Breast epithelium (tissue), 4 donors: ENCODE results near the gene UTP3. TPM values are rescaled to one million over a fixed set of nuclear protein-coding genes. Genes with fewer than 3 reads are reported as not detected.
A peak's percentile ranks its signal among the peaks of the same experiment; 100 is the strongest.

Experiments used
- DNase-seq, 2 donors: peaks; one replicate each; pipeline ENCODE4 v3.0.0-alpha.2; 2019; ENCODE audit warnings: low spot score in 2 of 2
- H3K27ac ChIP-seq, 2 donors: fragments of 200-600 bp; sonication (generic) in 1 of 2; one replicate each; pipeline ENCODE4 v1.5.1; 2016 to 2019; ENCODE audit warnings: mild to moderate bottlenecking in 1 of 2
- H3K27me3 ChIP-seq, 2 donors: fragments of 200-600 bp; sonication (generic) in 1 of 2; one replicate each; pipeline versions ENCODE4 v1.5.1 to v1.6.0; 2017 to 2019; ENCODE audit warnings: control low read depth in 1 of 2, mild to moderate bottlenecking in 1 of 2
- H3K36me3 ChIP-seq: fragments of 200-600 bp; one replicate; pipeline ENCODE4 v1.5.1; 2019
- H3K4me1 ChIP-seq, 2 donors: fragments of 200-600 bp; sonication (generic); one replicate each; pipeline ENCODE4 v1.5.1; 2016 to 2019; ENCODE audit warnings: control low read depth in 1 of 2
- H3K4me3 ChIP-seq, 3 donors: fragments of 200-600 bp; sonication (generic); 1 replicate in 2 of 3; 2 replicates in 1 of 3; pipeline ENCODE4 v1.5.1; 2016 to 2019; ENCODE audit warnings: mild to moderate bottlenecking in 3 of 3, moderate library complexity in 2 of 3
- H3K9me3 ChIP-seq, 2 donors: fragments of 200-600 bp; sonication (generic) in 1 of 2; one replicate each; pipeline ENCODE4 v1.5.1; 2016 to 2019; ENCODE audit warnings: control low read depth in 1 of 2
- CTCF ChIP-seq, 3 donors: fragments of 450-650 bp; IDR thresholded peaks; one replicate each; pipeline ENCODE4 v1.5.1; 2016 to 2017; ENCODE audit warnings: antibody characterized with exemption in 3 of 3, mild to moderate bottlenecking in 3 of 3, moderate library complexity in 3 of 3
- POLR2A ChIP-seq: fragments of 450-650 bp; IDR thresholded peaks from one replicate; pipeline ENCODE4 v1.6.1; 2016; ENCODE audit warnings: antibody characterized with exemption, mild to moderate bottlenecking, moderate library complexity
- POLR2AphosphoS5 ChIP-seq, 3 donors: sonication (generic); formaldehyde crosslinking; IDR thresholded peaks; one replicate each; pipeline ENCODE4 v1.6.1; 2017; ENCODE audit warnings: antibody characterized with exemption in 3 of 3
- intact Hi-C: fragments of 100-400 bp; cut with DNase I; formaldehyde crosslinking; loops from one replicate; pipeline ENCODE4 v1.15.1; 2023; ENCODE audit warnings: low total_unique reads
- total RNA-seq, 3 donors: library from RNA; depleted of rRNA; stranded (reverse); fragments of >200 nt; gene quantifications; one replicate each; pipeline ENCODE4 v1.1.0, GENCODE V29; 2016

UTP3 gene
- total RNA-seq, 3 donors from 2014 or later: 18.9 to 22.0 (median 19.3) TPM

DNA sequence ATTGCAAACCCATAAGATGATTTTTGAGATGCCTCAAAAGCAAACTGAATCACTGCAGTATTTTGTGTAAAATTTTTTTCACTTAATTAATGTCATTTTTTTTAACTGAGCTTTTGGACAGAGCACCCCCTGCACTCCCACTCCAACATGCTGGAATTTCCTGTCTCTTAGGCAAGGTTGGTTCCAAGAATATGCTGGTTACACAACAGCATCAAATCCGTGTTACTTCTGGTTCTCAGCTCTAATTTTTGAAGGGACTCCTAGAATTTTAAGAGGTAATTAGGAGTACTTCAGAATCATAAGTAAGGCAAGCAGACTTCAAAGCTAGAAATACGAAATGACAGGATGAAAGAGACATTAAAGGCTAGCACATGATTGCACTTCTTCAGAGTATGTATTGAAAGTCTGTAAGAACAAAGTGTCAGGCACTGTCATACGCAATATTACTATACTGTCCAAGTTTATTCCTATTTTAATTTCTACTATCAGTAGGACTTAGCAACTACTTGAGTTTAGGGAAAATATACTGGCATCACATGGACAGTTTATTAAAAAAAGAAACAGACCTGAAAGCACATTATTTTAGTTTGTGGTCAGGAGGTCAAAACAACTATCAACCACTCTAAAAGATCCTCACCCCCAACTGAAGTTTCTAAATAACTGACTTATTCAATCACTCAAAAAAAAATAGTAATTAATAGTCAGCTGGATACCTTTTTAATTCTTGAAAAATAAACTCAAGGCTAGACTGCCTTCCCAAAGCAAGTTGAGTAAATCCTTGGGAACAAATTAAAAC is 20.4 kb upstream of the UTP3 start:
- Histone ChIP-seq H3K27me3 (no peaks in the 10 kb centered on the region), H3K36me3 (no peaks in the 10 kb centered on the region), H3K9me3 (no peaks in the 10 kb centered on the region), H3K27ac (peak overlapping the region; percentile 22 to 25), H3K4me3 (no peak overlapping the region), H3K4me1 (no peaks in the 10 kb centered on the region)
- no peak for TF ChIP-seq CTCF (IDR thresholded peaks at IDR 0.05)
- TF ChIP-seq POLR2AphosphoS5 (IDR thresholded peaks at IDR 0.05): no peak
- no peak for TF ChIP-seq POLR2A
- intact Hi-C loops: no loop called here
- no peak for DNase-seq

- Histone ChIP-seq H3K27me3 (no peaks in the 10 kb centered on the region), H3K36me3 (no peaks in the 10 kb centered on the region), H3K4me1 (no peaks in the 10 kb centered on the region), H3K27ac (no peak overlapping the region), H3K4me3 (no peak overlapping the region), H3K9me3 (no peaks in the 10 kb centered on the region)
- TF ChIP-seq POLR2A (no peak), CTCF (IDR thresholded peaks at IDR 0.05) (no peak), POLR2AphosphoS5 (IDR thresholded peaks at IDR 0.05) (no peak)
- DNase-seq: no peak
- intact Hi-C loops: no loop called here
These were observed 17.9 kb upstream of the UTP3 start for GRCh38 chr4:70670332-70671014.

DNA sequence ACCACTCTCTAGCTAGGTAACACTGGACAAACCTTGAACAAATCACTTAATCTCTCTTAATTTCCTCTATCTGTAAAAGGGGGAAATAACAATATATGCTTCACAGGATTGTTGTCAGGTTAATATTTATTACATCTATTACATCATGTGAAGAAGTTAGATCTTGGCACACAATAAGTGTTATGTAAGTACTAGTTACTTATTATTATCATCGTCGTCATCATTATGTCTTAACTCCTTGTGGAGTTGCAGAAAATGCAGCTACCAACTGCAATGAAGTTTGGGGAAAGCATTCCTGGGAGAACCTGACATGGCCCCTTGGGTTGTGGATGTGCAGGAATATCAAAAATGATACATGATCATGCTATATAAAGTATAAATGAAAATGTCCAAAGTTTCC is 17.2 kb upstream of the UTP3 start:
- no peak for DNase-seq
- no peak overlapping the region for H3K27ac ChIP-seq
- H3K27me3 ChIP-seq: no peaks in the 10 kb centered on the region
- no peaks in the 10 kb centered on the region for H3K36me3 ChIP-seq
- H3K4me3 ChIP-seq: no peak overlapping the region
- intact Hi-C loops: no loop called here
- no peaks in the 10 kb centered on the region for H3K9me3 ChIP-seq
- H3K4me1 ChIP-seq: no peaks in the 10 kb centered on the region
- no peak for TF ChIP-seq POLR2A
- no peak for TF ChIP-seq POLR2AphosphoS5 (IDR thresholded peaks at IDR 0.05)

DNA sequence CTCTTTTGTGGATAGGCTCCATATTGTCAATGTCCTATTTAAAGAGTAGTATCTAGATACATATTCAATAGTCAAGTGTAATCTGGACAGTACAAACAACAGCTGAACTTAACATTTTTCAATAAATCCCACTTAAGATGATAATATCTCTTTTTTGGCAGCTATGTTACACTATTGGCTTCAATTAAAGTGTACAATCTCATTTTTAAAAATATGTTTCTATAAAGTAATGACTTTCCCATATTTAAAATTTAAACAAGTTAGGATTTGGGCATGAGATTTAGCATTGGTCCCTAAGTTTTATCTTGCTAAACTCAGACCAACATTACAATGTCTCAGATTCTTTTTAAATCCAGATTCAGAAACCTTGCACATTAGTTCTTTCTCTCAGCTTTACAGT is 14.1 kb upstream of the UTP3 start:
- Histone ChIP-seq H3K27ac (no peak overlapping the region), H3K27me3 (no peaks in the 10 kb centered on the region), H3K4me3 (no peak overlapping the region), H3K36me3 (no peaks in the 10 kb centered on the region), H3K9me3 (no peaks in the 10 kb centered on the region), H3K4me1 (no peaks in the 10 kb centered on the region)
- no peak for DNase-seq
- intact Hi-C loops: no loop called here
- TF ChIP-seq POLR2AphosphoS5 (IDR thresholded peaks at IDR 0.05) (no peak), POLR2A (no peak), CTCF (IDR thresholded peaks at IDR 0.05) (no peak)

GRCh38 chr4:70674731-70675130 is 13.6 kb upstream of the UTP3 start:
- no peak overlapping the region for H3K27ac ChIP-seq
- H3K4me1 ChIP-seq: no peaks in the 10 kb centered on the region
- no peaks in the 10 kb centered on the region for H3K9me3 ChIP-seq
- intact Hi-C loops: no loop called here
- H3K36me3 ChIP-seq: no peaks in the 10 kb centered on the region
- H3K4me3 ChIP-seq: no peak overlapping the region
- TF ChIP-seq CTCF (IDR thresholded peaks at IDR 0.05): no peak
- TF ChIP-seq POLR2AphosphoS5 (IDR thresholded peaks at IDR 0.05): no peak
- no peak for TF ChIP-seq POLR2A
- H3K27me3 ChIP-seq: no peaks in the 10 kb centered on the region
- DNase-seq: no peak
